GM12878 (cell line): Measurements from ENCODE around the gene RRP12. TPM values are rescaled to one million over a fixed set of nuclear protein-coding genes. Genes with fewer than 3 reads are reported as not detected.

Experiments used
- ATAC-seq: fragments of 200-7000 bp; cut with Tn5 transposase; 3 replicates; pipeline ENCODE4 v1.9.1; 2020; ENCODE audit warnings: mild to moderate bottlenecking, moderate library complexity
- BruUV-seq: library from RNA; stranded (reverse); fragments of 400-500 nt; replicated peaks from 2 replicates; lab custom pipeline; 2021; lab: Mats Ljungman, UMichigan
- CTCF ChIA-PET: fragments of 300-600 bp; sonication (Branson Sonifier 250); formaldehyde crosslinking; extraction: SDS; loops from one replicate; lab custom pipeline; 2021; ENCODE audit warnings: inconsistent platforms; lab: Yijun Ruan, JAX
- POLR2A ChIA-PET: fragments of 350-600 bp; formaldehyde crosslinking; extraction: SDS; loops from one replicate; lab custom pipeline; 2021; ENCODE audit warnings: inconsistent platforms; lab: Charles Lee
- RAD21 ChIA-PET: fragments of 300-600 bp; sonication (Branson Sonifier 250); formaldehyde crosslinking; loops from one replicate; lab custom pipeline; 2023; ENCODE audit warnings: antibody characterized with exemption; ENCODE audit not compliant: unreplicated experiment; lab: Charles Lee
- SMC1A ChIA-PET: fragments of 300-600 bp; sonication (Branson Sonifier 250); formaldehyde crosslinking; loops from one replicate; lab custom pipeline; 2023; ENCODE audit not compliant: unreplicated experiment, uncharacterized antibody; lab: Charles Lee
- DNase-seq: peaks from one replicate; pipeline ENCODE4 v3.0.0-alpha.2; 2011; ENCODE audit warnings: low read depth, low spot score
- FAIRE-seq: peaks from 3 replicates; lab custom pipeline; 2011; peaks lifted over from hg19 to GRCh38; lab: Jason Lieb, UNC
- H2AFZ ChIP-seq: 2 replicates; pipeline ENCODE4 v1.6.0; 2011; ENCODE audit warnings: low read depth, low read length, control low read depth; ENCODE audit not compliant: control insufficient read depth
- H3K27ac ChIP-seq: 2 replicates; pipeline ENCODE4 v1.5.1; 2011; ENCODE audit warnings: control low read depth; ENCODE audit not compliant: control insufficient read depth, insufficient read depth
- H3K27me3 ChIP-seq, 2 experiments: replicated peaks in 1 of 2; 2 replicates each; pipeline versions ENCODE4 v1.6.0 to v1.6.1; 2011; ENCODE audit warnings: low read length in 1 of 2; ENCODE audit not compliant: control insufficient read depth in 2 of 2, insufficient read depth in 2 of 2
- H3K36me3 ChIP-seq, 2 experiments: 2 replicates each; pipeline ENCODE4 v1.5.1; 2011; ENCODE audit warnings: low read length in 1 of 2; ENCODE audit not compliant: control insufficient read depth in 2 of 2, insufficient read depth in 2 of 2
- H3K4me1 ChIP-seq: 2 replicates; pipeline ENCODE4 v1.6.1; 2011; ENCODE audit warnings: mild to moderate bottlenecking, low read length, moderate library complexity, mixed read lengths; ENCODE audit not compliant: control insufficient read depth, insufficient read depth
- H3K4me2 ChIP-seq: 2 replicates; pipeline ENCODE4 v1.6.0; 2011; ENCODE audit warnings: control low read depth; ENCODE audit not compliant: control insufficient read depth, insufficient read depth
- H3K4me3 ChIP-seq: fragments of 200-600 bp; sonication (generic); 2 replicates; pipeline ENCODE4 v1.5.1; 2016
- H3K79me2 ChIP-seq: 2 replicates; pipeline ENCODE4 v1.6.0; 2011; ENCODE audit warnings: low read length; ENCODE audit not compliant: control insufficient read depth, insufficient read depth
- H3K9ac ChIP-seq: 2 replicates; pipeline ENCODE4 v1.8.0; 2011; ENCODE audit warnings: low read length, control low read depth, mixed read lengths; ENCODE audit not compliant: control insufficient read depth, insufficient read depth
- H3K9me3 ChIP-seq: replicated peaks from 3 replicates; pipeline ENCODE4 v1.5.1; 2011; ENCODE audit warnings: mild to moderate bottlenecking, low read length; ENCODE audit not compliant: control insufficient read depth, insufficient read depth
- H4K20me1 ChIP-seq: 2 replicates; pipeline ENCODE4 v1.6.0; 2011; ENCODE audit not compliant: control insufficient read depth, insufficient read depth
- BRCA1 ChIP-seq: IDR thresholded peaks from 2 replicates; pipeline ENCODE4 v1.6.1; 2011; ENCODE audit warnings: low read depth, low read length, improper control_type of control experiment
- DPF2 ChIP-seq: fragments of 450-650 bp; IDR thresholded peaks from 2 replicates; pipeline ENCODE4 v1.6.1; 2017; ENCODE audit warnings: mild to moderate bottlenecking
- FOS ChIP-seq: IDR thresholded peaks from 3 replicates; pipeline ENCODE4 v1.6.1; 2011; ENCODE audit warnings: borderline replicate concordance; ENCODE audit not compliant: insufficient read length; ENCODE audit errors: extremely low read depth
- FOXK2 ChIP-seq: fragments of 450-650 bp; IDR thresholded peaks from 2 replicates; pipeline ENCODE4 v1.6.1; 2017; ENCODE audit warnings: mild to moderate bottlenecking, moderate library complexity
- FOXM1 ChIP-seq: IDR thresholded peaks from 2 replicates; pipeline ENCODE4 v1.6.1; 2012; ENCODE audit warnings: low read depth, mild to moderate bottlenecking, inconsistent platforms, low read length, moderate library complexity
- GATAD2B ChIP-seq: fragments of 450-650 bp; conservative IDR thresholded peaks from 2 replicates; pipeline ENCODE4 v1.6.1; 2017; ENCODE audit warnings: low read depth, mild to moderate bottlenecking, moderate library complexity
- HDAC6 ChIP-seq: fragments of 200-600 bp; sonication (generic); IDR thresholded peaks from one replicate; pipeline ENCODE4 v1.8.0; 2017; ENCODE audit warnings: antibody characterized with exemption; ENCODE audit not compliant: unreplicated experiment
- IKZF2 ChIP-seq, 2 experiments: fragments of 450-650 bp; IDR thresholded peaks; 2 replicates each; pipeline ENCODE4 v1.6.1; 2017; ENCODE audit warnings: mild to moderate bottlenecking in 2 of 2, moderate library complexity in 2 of 2
- NBN ChIP-seq: fragments of 450-650 bp; IDR thresholded peaks from 2 replicates; pipeline ENCODE4 v1.6.1; 2016
- RELA ChIP-seq: fragments of 450-650 bp; IDR thresholded peaks from 2 replicates; pipeline ENCODE4 v1.8.0; 2014; ENCODE audit warnings: borderline replicate concordance; ENCODE audit not compliant: partially characterized antibody
- SPI1 ChIP-seq: IDR thresholded peaks from 2 replicates; pipeline ENCODE4 v1.6.1; 2011; ENCODE audit warnings: low read depth, mild to moderate bottlenecking, low read length, moderate library complexity, borderline replicate concordance; ENCODE audit not compliant: insufficient read depth
- SRF ChIP-seq, 2 experiments: IDR thresholded peaks; 2 replicates each; pipeline ENCODE4 v1.6.1; 2011; ENCODE audit warnings: low read depth in 2 of 2, low read length in 2 of 2, mild to moderate bottlenecking in 1 of 2, moderate library complexity in 1 of 2
- TAF1 ChIP-seq: IDR thresholded peaks from 2 replicates; pipeline ENCODE4 v1.6.1; 2011; ENCODE audit warnings: mild to moderate bottlenecking, low read depth, low read length, borderline replicate concordance
- ZNF217 ChIP-seq: fragments of 450-650 bp; IDR thresholded peaks from 2 replicates; pipeline ENCODE4 v1.6.1; 2017; ENCODE audit warnings: antibody characterized with exemption, mild to moderate bottlenecking
- ZSCAN29 ChIP-seq: fragments of 450-650 bp; IDR thresholded peaks from 2 replicates; pipeline ENCODE4 v1.6.1; 2017; ENCODE audit warnings: mild to moderate bottlenecking, moderate library complexity
- WGBS: methylation state at CpG from one replicate; pipeline ENCODE4 v1.1.6; 2016; ENCODE audit warnings: low lambda C conversion rate; ENCODE audit not compliant: insufficient replicate concordance, insufficient coverage; ENCODE audit errors: missing lambda C conversion rate; 5-methylcytosine and 5-hydroxymethylcytosine counted together
- in situ Hi-C: fragments of 300-500 bp; cut with MboI; formaldehyde crosslinking; loops from 9 replicates; pipeline ENCODE4 v1.14.3; 2018; ENCODE audit warnings: mixed read lengths
- intact Hi-C: fragments of 100-400 bp; cut with micrococcal nuclease; formaldehyde crosslinking; loops from one replicate; pipeline ENCODE4 v1.14.2; 2022; ENCODE audit not compliant: unreplicated experiment
- polyA plus RNA-seq, 11 experiments: library from polyadenylated mRNA; depleted of rRNA in 4 of 11; unstranded in 6 of 11; stranded (reverse) in 5 of 11; fragments of >200 nt; fragmentation: Nextera tagmentation in 4 of 11; fragmentation: Illumina TruSeq in 1 of 11; extraction: Ambion mirVana in 4 of 11; extraction: Trizol in 1 of 11; gene quantifications; 1 replicate in 1 of 11; 2 replicates in 10 of 11; pipeline versions ENCODE4 v1.2.1 to v1.2.3, GENCODE V29; 2011 to 2016; ENCODE audit warnings: inconsistent platforms in 2 of 11, missing spikeins in 2 of 11, low read depth in 1 of 11
- total RNA-seq, 4 experiments: library from RNA; depleted of rRNA in 3 of 4; stranded (reverse); fragments of >200 nt in 3 of 4; fragmentation: Illumina TruSeq in 1 of 4; extraction: Trizol in 1 of 4; gene quantifications; 2 replicates each; pipeline versions ENCODE4 v1.2.1 to v1.2.3, GENCODE V29; 2013 to 2021
- TF ChIP-seq, protein P1 (sequence below): fragments of 450-650 bp; formaldehyde crosslinking; IDR thresholded peaks from 2 replicates; pipeline ENCODE4 v1.4.0; 2022; ENCODE audit warnings: mild to moderate bottlenecking, moderate library complexity
- TF ChIP-seq, protein P2 (sequence below): IDR thresholded peaks from 2 replicates; pipeline ENCODE4 v1.6.1; 2011; ENCODE audit warnings: borderline replicate concordance, low read depth, mild to moderate bottlenecking, moderate library complexity, low read length; ENCODE audit not compliant: insufficient read depth, poor library complexity, severe bottlenecking
- TF ChIP-seq, protein P3 (sequence below): fragments of 450-650 bp; IDR thresholded peaks from 2 replicates; pipeline ENCODE4 v1.6.1; 2017; ENCODE audit warnings: low read depth, mild to moderate bottlenecking, moderate library complexity

RRP12 gene
- total and polyA plus RNA-seq, 10 of the 15 experiments (the other 5 are each of a cell fraction or from before 2014, with no cell fraction given): 5.3 to 48.7 (median 16.8) TPM

DNA sequence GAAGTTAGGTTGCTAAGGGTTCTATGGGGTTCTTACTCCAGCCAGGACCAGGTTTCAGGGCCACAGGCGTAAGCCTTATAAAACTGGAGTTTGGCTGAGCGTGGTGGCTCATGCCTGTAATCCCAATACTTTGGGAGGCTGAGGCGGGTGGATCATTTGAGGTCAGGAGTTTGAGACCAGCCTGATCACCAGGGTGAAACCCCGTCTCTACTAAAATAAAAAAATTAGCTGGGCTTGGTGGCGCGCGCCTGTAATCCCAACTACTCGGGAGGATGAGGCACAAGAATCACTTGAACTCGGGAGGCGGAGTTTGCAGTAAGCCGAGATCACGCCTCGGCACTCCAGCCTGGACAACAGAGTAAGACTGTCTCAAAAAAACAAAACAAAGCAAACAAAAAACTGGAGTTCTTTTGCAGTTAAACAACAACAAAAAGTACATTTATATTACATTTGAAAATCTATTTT, 347 bp upstream of the RRP12 start:
- TF ChIP-seq SPI1 (no peak), FOXK2 (no peak), TAF1 (no peak), SRF (IDR thresholded peaks at IDR 0.05; ENCODE audit: low read depth in 2 of 2, low read length in 2 of 2) (no peak), GATAD2B (peak; percentile 34; the same call in 1 of the 2 replicates), RELA (peak; percentile 1), FOXM1 (no peak), DPF2 (peak; percentile 21; the same call in 1 of the 2 replicates), ZSCAN29 (no peak), HDAC6 (no peak), BRCA1 (no peak), NBN (0 out of 2 replicates have a peak, but pooled peaks have one; percentile 7), FOS (no peak), IKZF2 (IDR thresholded peaks at IDR 0.05) (peak; percentile 19 to 50; a peak in 2 of 4 replicates), ZNF217 (peak; percentile 63)
- TF ChIP-seq, protein P1, sequence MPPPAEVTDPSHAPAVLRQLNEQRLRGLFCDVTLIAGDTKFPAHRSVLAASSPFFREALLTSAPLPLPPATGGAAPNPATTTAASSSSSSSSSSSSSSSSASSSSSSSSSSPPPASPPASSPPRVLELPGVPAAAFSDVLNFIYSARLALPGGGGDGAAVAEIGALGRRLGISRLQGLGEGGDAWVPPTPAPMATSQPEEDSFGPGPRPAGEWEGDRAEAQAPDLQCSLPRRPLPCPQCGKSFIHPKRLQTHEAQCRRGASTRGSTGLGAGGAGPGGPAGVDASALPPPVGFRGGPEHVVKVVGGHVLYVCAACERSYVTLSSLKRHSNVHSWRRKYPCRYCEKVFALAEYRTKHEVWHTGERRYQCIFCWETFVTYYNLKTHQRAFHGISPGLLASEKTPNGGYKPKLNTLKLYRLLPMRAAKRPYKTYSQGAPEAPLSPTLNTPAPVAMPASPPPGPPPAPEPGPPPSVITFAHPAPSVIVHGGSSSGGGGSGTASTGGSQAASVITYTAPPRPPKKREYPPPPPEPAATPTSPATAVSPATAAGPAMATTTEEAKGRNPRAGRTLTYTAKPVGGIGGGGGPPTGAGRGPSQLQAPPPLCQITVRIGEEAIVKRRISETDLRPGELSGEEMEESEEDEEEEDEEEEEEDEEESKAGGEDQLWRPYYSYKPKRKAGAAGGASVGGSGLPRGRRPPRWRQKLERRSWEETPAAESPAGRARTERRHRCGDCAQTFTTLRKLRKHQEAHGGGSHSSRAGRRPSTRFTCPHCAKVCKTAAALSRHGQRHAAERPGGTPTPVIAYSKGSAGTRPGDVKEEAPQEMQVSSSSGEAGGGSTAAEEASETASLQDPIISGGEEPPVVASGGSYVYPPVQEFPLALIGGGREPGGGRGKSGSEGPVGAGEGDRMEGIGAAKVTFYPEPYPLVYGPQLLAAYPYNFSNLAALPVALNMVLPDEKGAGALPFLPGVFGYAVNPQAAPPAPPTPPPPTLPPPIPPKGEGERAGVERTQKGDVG: no peak
- TF ChIP-seq, protein P2, sequence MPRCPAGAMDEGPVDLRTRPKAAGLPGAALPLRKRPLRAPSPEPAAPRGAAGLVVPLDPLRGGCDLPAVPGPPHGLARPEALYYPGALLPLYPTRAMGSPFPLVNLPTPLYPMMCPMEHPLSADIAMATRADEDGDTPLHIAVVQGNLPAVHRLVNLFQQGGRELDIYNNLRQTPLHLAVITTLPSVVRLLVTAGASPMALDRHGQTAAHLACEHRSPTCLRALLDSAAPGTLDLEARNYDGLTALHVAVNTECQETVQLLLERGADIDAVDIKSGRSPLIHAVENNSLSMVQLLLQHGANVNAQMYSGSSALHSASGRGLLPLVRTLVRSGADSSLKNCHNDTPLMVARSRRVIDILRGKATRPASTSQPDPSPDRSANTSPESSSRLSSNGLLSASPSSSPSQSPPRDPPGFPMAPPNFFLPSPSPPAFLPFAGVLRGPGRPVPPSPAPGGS: no peak
- TF ChIP-seq, protein P3, sequence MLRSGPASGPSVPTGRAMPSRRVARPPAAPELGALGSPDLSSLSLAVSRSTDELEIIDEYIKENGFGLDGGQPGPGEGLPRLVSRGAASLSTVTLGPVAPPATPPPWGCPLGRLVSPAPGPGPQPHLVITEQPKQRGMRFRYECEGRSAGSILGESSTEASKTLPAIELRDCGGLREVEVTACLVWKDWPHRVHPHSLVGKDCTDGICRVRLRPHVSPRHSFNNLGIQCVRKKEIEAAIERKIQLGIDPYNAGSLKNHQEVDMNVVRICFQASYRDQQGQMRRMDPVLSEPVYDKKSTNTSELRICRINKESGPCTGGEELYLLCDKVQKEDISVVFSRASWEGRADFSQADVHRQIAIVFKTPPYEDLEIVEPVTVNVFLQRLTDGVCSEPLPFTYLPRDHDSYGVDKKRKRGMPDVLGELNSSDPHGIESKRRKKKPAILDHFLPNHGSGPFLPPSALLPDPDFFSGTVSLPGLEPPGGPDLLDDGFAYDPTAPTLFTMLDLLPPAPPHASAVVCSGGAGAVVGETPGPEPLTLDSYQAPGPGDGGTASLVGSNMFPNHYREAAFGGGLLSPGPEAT: 0 out of 2 replicates have a peak, but pooled peaks have one; percentile 13
- TF ChIP-seq, all 136 proteins: peak for 7
- Histone ChIP-seq H3K27me3 (no peaks in the 10 kb centered on the region), H3K79me2 (peaks cover 10% of the 10 kb centered on the region), H3K9me3 (no peaks in the 10 kb centered on the region), H3K4me3 (peak overlapping the region; percentile 72; the same call in 1 of the 2 replicates), H3K4me2 (peak overlapping the region; percentile 68), H2AFZ (peak overlapping the region; percentile 95), H3K36me3 (no peaks in the 10 kb centered on the region; a peak in 1 of 4 replicates), H4K20me1 (no peaks in the 10 kb centered on the region), H3K4me1 (no peaks in the 10 kb centered on the region), H3K9ac (no peak overlapping the region), H3K27ac (peak overlapping the region; percentile 30; the same call in 1 of the 2 replicates)
- ChIA-PET CTCF (interaction anchor here (0.6 to 2.3 kb wide), 10 partner anchors 8 to 329 kb away, joined by 3 to 7 read pairs (median 5); no protein-coding TSS in a partner anchor), POLR2A (interaction anchor here (0.5 to 1.6 kb wide), 5 partner anchors 10 to 1283 kb away, joined by 3 to 9 read pairs (median 4); partner anchors contain the start of gene ZFYVE27), SMC1A (interaction anchor here (0.7 to 2.0 kb wide), 6 partner anchors 9 to 284 kb away, joined by 3 to 5 read pairs (median 3); no protein-coding TSS in a partner anchor), RAD21 (interaction anchor here (0.7 to 3.0 kb wide), 3 partner anchors 44 to 215 kb away, joined by 3 to 10 read pairs (median 3); no protein-coding TSS in a partner anchor)
- intact Hi-C loops: no loop called here
- no TSS peak for BruUV-seq
- ATAC-seq (no peak), DNase-seq (no peak), FAIRE-seq (no peak)
- WGBS: 46% methylated on average over 13 of the region's 13 CpGs
- in situ Hi-C loops: no loop called here
